SK-N-SH treated with all-trans-retinoic acid at 6 μM for 48 hours (cell line): ENCODE results near the gene GALE.

Experiments
- ATAC-seq: fragments of 200-7000 bp; cut with Tn5 transposase; 3 replicates; pipeline ENCODE4 v1.9.1; 2020; ENCODE audit warnings: mild to moderate bottlenecking, moderate library complexity
- ARNTL ChIP-seq: fragments of 450-650 bp; formaldehyde crosslinking; IDR thresholded peaks from 2 replicates; pipeline ENCODE4 v1.5.0; 2020; ENCODE audit warnings: low read depth, mild to moderate bottlenecking, moderate library complexity, borderline replicate concordance
- BACH2 ChIP-seq: fragments of 250-450 bp; sonication (Bioruptor Pico); IDR thresholded peaks from 2 replicates; pipeline ENCODE4 v1.9.0; 2021; ENCODE audit warnings: mild to moderate bottlenecking, borderline replicate concordance
- CSRNP3 ChIP-seq: fragments of 250-450 bp; sonication (Bioruptor Pico); IDR thresholded peaks from 2 replicates; pipeline ENCODE4 v1.5.1; 2021; ENCODE audit warnings: mild to moderate bottlenecking, moderate library complexity
- ESRRG ChIP-seq: fragments of 250-450 bp; sonication (Bioruptor Pico); IDR thresholded peaks from 2 replicates; pipeline ENCODE4 v1.6.1; 2021; ENCODE audit warnings: mild to moderate bottlenecking
- GLIS3 ChIP-seq: fragments of 250-450 bp; sonication (Bioruptor Pico); IDR thresholded peaks from 2 replicates; pipeline ENCODE4 v1.5.0; 2020; ENCODE audit warnings: mild to moderate bottlenecking, moderate library complexity
- ISL1 ChIP-seq: fragments of 250-450 bp; sonication (Bioruptor Pico); IDR thresholded peaks from 2 replicates; pipeline ENCODE4 v2.1.2; 2022; ENCODE audit warnings: mild to moderate bottlenecking, moderate library complexity
- OSR1 ChIP-seq: fragments of 250-450 bp; sonication (Bioruptor Pico); IDR thresholded peaks from 2 replicates; pipeline ENCODE4 v1.8.0; 2022; ENCODE audit warnings: moderate library complexity, mild to moderate bottlenecking, inconsistent platforms
- PATZ1 ChIP-seq: fragments of 250-450 bp; sonication (Bioruptor Pico); IDR thresholded peaks from 2 replicates; pipeline ENCODE4 v1.8.0; 2020; ENCODE audit warnings: mild to moderate bottlenecking, moderate library complexity, borderline replicate concordance
- PPARA ChIP-seq: fragments of 250-450 bp; sonication (Bioruptor Pico); IDR thresholded peaks from 2 replicates; pipeline ENCODE4 v1.5.0; 2020; ENCODE audit warnings: mild to moderate bottlenecking, borderline replicate concordance
- RARB ChIP-seq: fragments of 250-450 bp; sonication (Bioruptor Pico); IDR thresholded peaks from 2 replicates; pipeline ENCODE4 v1.8.0; 2021; ENCODE audit warnings: mild to moderate bottlenecking, moderate library complexity
- SNAI2 ChIP-seq: fragments of 250-450 bp; sonication (Bioruptor Pico); IDR thresholded peaks from 2 replicates; pipeline ENCODE4 v1.5.0; 2020; ENCODE audit warnings: mild to moderate bottlenecking, moderate library complexity
- TCF4 ChIP-seq: fragments of 250-450 bp; sonication (Bioruptor Pico); IDR thresholded peaks from 2 replicates; pipeline ENCODE4 v1.8.0; 2021; ENCODE audit warnings: mild to moderate bottlenecking, moderate library complexity, borderline replicate concordance
- TOX ChIP-seq: fragments of 250-450 bp; sonication (Bioruptor Pico); IDR thresholded peaks from 2 replicates; pipeline ENCODE4 v1.8.0; 2021; ENCODE audit warnings: mild to moderate bottlenecking, moderate library complexity, borderline replicate concordance
- ZC3H10 ChIP-seq: fragments of 250-450 bp; sonication (Bioruptor Pico); IDR thresholded peaks from 2 replicates; pipeline ENCODE4 v1.5.1; 2021; ENCODE audit warnings: mild to moderate bottlenecking, moderate library complexity
- ZFP3 ChIP-seq: fragments of 250-450 bp; sonication (Bioruptor Pico); IDR thresholded peaks from 2 replicates; pipeline ENCODE4 v1.5.0; 2020; ENCODE audit warnings: mild to moderate bottlenecking, moderate library complexity
- ZFP30 ChIP-seq: fragments of 450-650 bp; formaldehyde crosslinking; IDR thresholded peaks from 2 replicates; pipeline ENCODE4 v1.5.0; 2022; ENCODE audit warnings: mild to moderate bottlenecking, moderate library complexity
- ZNF565 ChIP-seq: fragments of 450-650 bp; formaldehyde crosslinking; conservative IDR thresholded peaks from 2 replicates; pipeline ENCODE4 v1.5.0; 2020; ENCODE audit warnings: low read depth, mild to moderate bottlenecking, moderate library complexity
- ZNF70 ChIP-seq: fragments of 450-650 bp; formaldehyde crosslinking; IDR thresholded peaks from 2 replicates; pipeline ENCODE4 v1.5.0; 2020; ENCODE audit warnings: mild to moderate bottlenecking, moderate library complexity
- ZNF8 ChIP-seq: fragments of 450-650 bp; formaldehyde crosslinking; IDR thresholded peaks from 2 replicates; pipeline ENCODE4 v1.5.0; 2020; ENCODE audit warnings: mild to moderate bottlenecking, moderate library complexity
- TF ChIP-seq, protein P1 (sequence below): fragments of 250-450 bp; sonication (Bioruptor Pico); IDR thresholded peaks from 2 replicates; pipeline ENCODE4 v1.8.0; 2021; ENCODE audit warnings: low read depth, mild to moderate bottlenecking, moderate library complexity, borderline replicate concordance
- TF ChIP-seq, protein P2 (sequence below): fragments of 250-450 bp; sonication (Bioruptor Pico); IDR thresholded peaks from 2 replicates; pipeline ENCODE4 v1.5.1; 2020; ENCODE audit warnings: low read depth, mild to moderate bottlenecking, moderate library complexity
- TF ChIP-seq, protein P3 (sequence below): fragments of 250-450 bp; sonication (Bioruptor Pico); IDR thresholded peaks from 2 replicates; pipeline ENCODE4 v1.5.0; 2020; ENCODE audit warnings: mild to moderate bottlenecking, moderate library complexity

Gene GALE

DNA sequence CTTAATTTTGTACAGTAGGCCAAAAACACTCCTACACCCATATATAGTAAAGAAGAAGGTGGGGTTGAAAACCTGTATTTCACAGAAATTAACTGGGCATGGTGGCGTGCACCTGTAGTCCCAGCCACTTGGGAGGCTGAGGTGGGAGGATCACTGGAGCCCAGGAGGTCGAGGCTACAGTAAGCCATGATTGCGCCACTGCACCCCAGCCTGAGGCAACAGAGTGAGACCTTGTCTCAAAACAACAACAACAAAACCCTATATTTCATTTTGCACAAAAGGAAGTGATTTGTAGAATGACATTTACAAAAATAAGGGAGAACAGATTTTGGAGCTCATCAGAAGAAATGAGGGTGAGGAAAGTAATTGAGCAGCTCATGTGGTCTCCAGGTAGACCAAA, 11.9 kb downstream of the GALE start (continued):
- TF ChIP-seq, protein P1, sequence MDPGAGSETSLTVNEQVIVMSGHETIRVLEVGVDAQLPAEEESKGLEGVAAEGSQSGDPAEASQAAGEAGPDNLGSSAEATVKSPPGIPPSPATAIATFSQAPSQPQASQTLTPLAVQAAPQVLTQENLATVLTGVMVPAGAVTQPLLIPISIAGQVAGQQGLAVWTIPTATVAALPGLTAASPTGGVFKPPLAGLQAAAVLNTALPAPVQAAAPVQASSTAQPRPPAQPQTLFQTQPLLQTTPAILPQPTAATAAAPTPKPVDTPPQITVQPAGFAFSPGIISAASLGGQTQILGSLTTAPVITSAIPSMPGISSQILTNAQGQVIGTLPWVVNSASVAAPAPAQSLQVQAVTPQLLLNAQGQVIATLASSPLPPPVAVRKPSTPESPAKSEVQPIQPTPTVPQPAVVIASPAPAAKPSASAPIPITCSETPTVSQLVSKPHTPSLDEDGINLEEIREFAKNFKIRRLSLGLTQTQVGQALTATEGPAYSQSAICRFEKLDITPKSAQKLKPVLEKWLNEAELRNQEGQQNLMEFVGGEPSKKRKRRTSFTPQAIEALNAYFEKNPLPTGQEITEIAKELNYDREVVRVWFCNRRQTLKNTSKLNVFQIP, result no peak
- TF ChIP-seq ESRRG (CRISPR knock-in tag), result no peak

DNA sequence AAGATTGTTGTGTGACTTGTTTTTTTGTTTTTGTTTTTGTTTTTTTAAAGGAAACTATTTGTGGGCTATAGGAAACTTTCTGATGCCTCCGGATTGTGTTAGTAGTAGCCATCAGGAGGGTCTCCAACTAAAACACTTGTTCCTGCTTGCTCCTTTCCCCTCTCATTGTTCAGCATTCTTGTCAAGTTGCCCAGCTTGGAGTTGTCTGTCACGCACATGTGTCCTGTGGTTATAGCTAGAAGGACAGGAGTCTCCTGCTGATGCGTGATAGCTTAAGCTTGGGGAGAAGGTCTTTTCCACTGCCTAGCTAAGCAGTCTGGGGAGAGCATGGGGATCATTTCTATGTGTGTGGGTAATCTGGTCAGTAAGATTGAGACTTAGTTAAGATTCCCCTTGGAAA, 12.9 kb downstream of the GALE start:
- no peak for ATAC-seq
- TF ChIP-seq PATZ1 (no peak), TOX (CRISPR knock-in tag) (no peak), CSRNP3 (CRISPR knock-in tag) (no peak), TCF4 (CRISPR knock-in tag) (no peak), ZFP3 (no peak), ZFP30 (CRISPR knock-in tag) (no peak), RARB (CRISPR knock-in tag) (no peak), SNAI2 (no peak), ESRRG (CRISPR knock-in tag) (no peak), ISL1 (CRISPR knock-in tag) (no peak), GLIS3 (CRISPR knock-in tag) (no peak), OSR1 (CRISPR knock-in tag) (no peak), ZNF70 (CRISPR knock-in tag) (no peak), BACH2 (no peak), ARNTL (CRISPR knock-in tag) (no peak), PPARA (CRISPR knock-in tag) (no peak)
- TF ChIP-seq, protein P2, sequence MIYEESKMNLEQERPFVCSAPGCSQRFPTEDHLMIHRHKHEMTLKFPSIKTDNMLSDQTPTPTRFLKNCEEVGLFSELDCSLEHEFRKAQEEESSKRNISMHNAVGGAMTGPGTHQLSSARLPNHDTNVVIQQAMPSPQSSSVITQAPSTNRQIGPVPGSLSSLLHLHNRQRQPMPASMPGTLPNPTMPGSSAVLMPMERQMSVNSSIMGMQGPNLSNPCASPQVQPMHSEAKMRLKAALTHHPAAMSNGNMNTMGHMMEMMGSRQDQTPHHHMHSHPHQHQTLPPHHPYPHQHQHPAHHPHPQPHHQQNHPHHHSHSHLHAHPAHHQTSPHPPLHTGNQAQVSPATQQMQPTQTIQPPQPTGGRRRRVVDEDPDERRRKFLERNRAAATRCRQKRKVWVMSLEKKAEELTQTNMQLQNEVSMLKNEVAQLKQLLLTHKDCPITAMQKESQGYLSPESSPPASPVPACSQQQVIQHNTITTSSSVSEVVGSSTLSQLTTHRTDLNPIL (CRISPR knock-in tag), result no peak
- TF ChIP-seq, protein P1, result no peak
- TF ChIP-seq, protein P3, sequence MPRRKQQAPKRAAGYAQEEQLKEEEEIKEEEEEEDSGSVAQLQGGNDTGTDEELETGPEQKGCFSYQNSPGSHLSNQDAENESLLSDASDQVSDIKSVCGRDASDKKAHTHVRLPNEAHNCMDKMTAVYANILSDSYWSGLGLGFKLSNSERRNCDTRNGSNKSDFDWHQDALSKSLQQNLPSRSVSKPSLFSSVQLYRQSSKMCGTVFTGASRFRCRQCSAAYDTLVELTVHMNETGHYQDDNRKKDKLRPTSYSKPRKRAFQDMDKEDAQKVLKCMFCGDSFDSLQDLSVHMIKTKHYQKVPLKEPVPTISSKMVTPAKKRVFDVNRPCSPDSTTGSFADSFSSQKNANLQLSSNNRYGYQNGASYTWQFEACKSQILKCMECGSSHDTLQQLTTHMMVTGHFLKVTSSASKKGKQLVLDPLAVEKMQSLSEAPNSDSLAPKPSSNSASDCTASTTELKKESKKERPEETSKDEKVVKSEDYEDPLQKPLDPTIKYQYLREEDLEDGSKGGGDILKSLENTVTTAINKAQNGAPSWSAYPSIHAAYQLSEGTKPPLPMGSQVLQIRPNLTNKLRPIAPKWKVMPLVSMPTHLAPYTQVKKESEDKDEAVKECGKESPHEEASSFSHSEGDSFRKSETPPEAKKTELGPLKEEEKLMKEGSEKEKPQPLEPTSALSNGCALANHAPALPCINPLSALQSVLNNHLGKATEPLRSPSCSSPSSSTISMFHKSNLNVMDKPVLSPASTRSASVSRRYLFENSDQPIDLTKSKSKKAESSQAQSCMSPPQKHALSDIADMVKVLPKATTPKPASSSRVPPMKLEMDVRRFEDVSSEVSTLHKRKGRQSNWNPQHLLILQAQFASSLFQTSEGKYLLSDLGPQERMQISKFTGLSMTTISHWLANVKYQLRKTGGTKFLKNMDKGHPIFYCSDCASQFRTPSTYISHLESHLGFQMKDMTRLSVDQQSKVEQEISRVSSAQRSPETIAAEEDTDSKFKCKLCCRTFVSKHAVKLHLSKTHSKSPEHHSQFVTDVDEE (CRISPR knock-in tag), result no peak

DNA sequence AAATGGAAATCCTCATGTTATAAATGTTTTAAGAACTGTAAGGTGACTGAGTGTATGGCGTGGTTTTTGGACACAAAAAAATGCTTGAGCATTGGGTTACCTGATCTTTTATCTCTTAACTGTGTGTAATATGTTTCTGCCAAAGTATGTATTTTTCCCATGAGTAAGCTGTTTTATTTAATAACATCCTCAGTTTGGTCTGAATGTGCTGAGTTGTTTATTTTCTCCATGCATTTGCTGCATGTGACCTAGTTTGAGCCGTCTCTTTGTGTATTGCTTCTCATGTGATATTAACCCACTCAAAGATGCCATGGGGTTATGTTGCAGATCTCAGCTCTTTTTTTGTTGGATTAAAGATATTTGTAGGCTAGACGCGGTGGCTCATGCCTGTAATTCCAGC, 15.7 kb downstream of the GALE start:
- no peak for ATAC-seq
- TF ChIP-seq CSRNP3 (CRISPR knock-in tag) (no peak), TCF4 (CRISPR knock-in tag) (no peak), OSR1 (CRISPR knock-in tag) (no peak), SNAI2 (no peak), ZFP3 (no peak), ISL1 (CRISPR knock-in tag) (no peak), TOX (CRISPR knock-in tag) (no peak), RARB (CRISPR knock-in tag) (no peak), ZNF565 (CRISPR knock-in tag) (no peak), ZNF8 (CRISPR knock-in tag) (no peak), ZNF70 (CRISPR knock-in tag) (no peak), BACH2 (no peak), GLIS3 (CRISPR knock-in tag) (no peak), ZC3H10 (CRISPR knock-in tag) (no peak), PPARA (CRISPR knock-in tag) (no peak), ESRRG (CRISPR knock-in tag) (no peak)
- TF ChIP-seq, protein P1, result no peak
